ENCODE results near the gene SH3PXD2B. TPM values are rescaled to one million over a fixed set of nuclear protein-coding genes. Genes with fewer than 3 reads are reported as not detected.

The SH3PXD2B gene
- total and polyA plus RNA-seq, 10 of the 15 experiments (the other 5 are each of a cell fraction or from before 2014, with no cell fraction given): 0.05 to 1.6 (median 0.57) TPM

DNA sequence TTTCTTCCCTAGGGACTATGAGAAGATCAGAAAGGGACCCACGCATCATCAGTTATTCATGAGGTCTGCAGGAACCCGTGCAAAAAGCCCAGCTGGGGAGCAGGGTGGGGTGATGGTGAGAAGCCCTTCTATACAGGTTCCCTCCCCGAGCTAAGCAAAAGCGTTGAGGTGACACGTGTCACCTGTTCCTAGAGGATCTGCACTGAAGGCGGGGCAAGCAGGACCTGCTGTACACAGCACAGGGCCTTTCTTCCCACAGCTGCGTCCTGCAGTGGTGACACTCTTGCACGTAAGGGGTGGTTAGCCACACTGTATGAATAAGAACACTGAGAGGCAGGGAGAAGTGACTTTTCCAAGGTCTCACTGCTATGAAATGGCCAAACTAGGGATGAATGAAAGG is 37.2 kb upstream of the SH3PXD2B start:
- RAD21 ChIA-PET (ENCODE audit: unreplicated experiment): no interaction called here
- WGBS (ENCODE audit: insufficient coverage, insufficient replicate concordance, low lambda C conversion rate, missing lambda C conversion rate): 11% methylated on average over 8 of the region's 8 CpGs
- Histone ChIP-seq H3K9ac (ENCODE audit: control insufficient read depth, insufficient read depth, low read length) (no peak overlapping the region), H3K36me3 (ENCODE audit: control insufficient read depth in 2 of 2, insufficient read depth in 2 of 2, low read length in 1 of 2) (no peaks in the 10 kb centered on the region), H3K27me3 (replicated peaks in 1 of 2; ENCODE audit: control insufficient read depth in 2 of 2, insufficient read depth in 2 of 2, low read length in 1 of 2) (peaks cover 0 to 5% of the 10 kb centered on the region in 2 experiments; a peak in 1 of 4 replicates), H4K20me1 (ENCODE audit: control insufficient read depth, insufficient read depth) (no peaks in the 10 kb centered on the region), H2AFZ (ENCODE audit: control insufficient read depth, low read depth, low read length) (no peak overlapping the region), H3K27ac (ENCODE audit: control insufficient read depth, insufficient read depth) (no peak overlapping the region), H3K4me2 (ENCODE audit: control insufficient read depth, insufficient read depth) (no peak overlapping the region), H3K4me1 (ENCODE audit: control insufficient read depth, insufficient read depth, low read length) (no peaks in the 10 kb centered on the region), H3K9me3 (replicated peaks; ENCODE audit: control insufficient read depth, insufficient read depth, low read length) (no peaks in the 10 kb centered on the region; the same call in 2 of the 3 replicates), H3K4me3 (no peak overlapping the region), H3K79me2 (ENCODE audit: control insufficient read depth, insufficient read depth, low read length) (no peaks in the 10 kb centered on the region)
- FAIRE-seq: no peak
- no peak for ATAC-seq
- DNase-seq (ENCODE audit: low read depth, low spot score): no peak
- POLR2A ChIA-PET: no interaction called here
- no TSS peak for BruUV-seq (replicated peaks)
- SMC1A ChIA-PET (ENCODE audit: uncharacterized antibody, unreplicated experiment): no interaction called here
- CTCF ChIA-PET: no interaction called here
- intact Hi-C loops (cut with micrococcal nuclease; ENCODE audit: unreplicated experiment) (no loop called here), in situ Hi-C loops (cut with MboI) (no loop called here)
- TF ChIP-seq ZBTB11 (CRISPR knock-in tag; IDR thresholded peaks at IDR 0.05) (no peak), CREM (IDR thresholded peaks at IDR 0.05; ENCODE audit: low read depth) (no peak), IKZF2 (IDR thresholded peaks at IDR 0.05) (no peak), MTA2 (IDR thresholded peaks at IDR 0.05; ENCODE audit: low read depth) (no peak), BCL11A (IDR thresholded peaks at IDR 0.05; ENCODE audit: low read depth, low read length) (no peak), NR2C2 (IDR thresholded peaks at IDR 0.05; ENCODE audit: borderline replicate concordance, control insufficient read depth, insufficient read length, low read depth) (no peak), NBN (IDR thresholded peaks at IDR 0.05) (no peak), POLR2AphosphoS2 (IDR thresholded peaks at IDR 0.05; ENCODE audit: low read depth, low read length) (no peak), NFYB (IDR thresholded peaks at IDR 0.05; ENCODE audit: insufficient read depth, low read depth, low read length) (no peak), NR2C1 (IDR thresholded peaks at IDR 0.05) (no peak), SMAD1 (IDR thresholded peaks at IDR 0.05; ENCODE audit: low read depth, partially characterized antibody) (no peak), IKZF1 (conservative IDR thresholded peaks at IDR 0.05) (no peak), STAT3 (IDR thresholded peaks at IDR 0.05; ENCODE audit: low read depth, low read length) (no peak)
- TF ChIP-seq, protein P1, sequence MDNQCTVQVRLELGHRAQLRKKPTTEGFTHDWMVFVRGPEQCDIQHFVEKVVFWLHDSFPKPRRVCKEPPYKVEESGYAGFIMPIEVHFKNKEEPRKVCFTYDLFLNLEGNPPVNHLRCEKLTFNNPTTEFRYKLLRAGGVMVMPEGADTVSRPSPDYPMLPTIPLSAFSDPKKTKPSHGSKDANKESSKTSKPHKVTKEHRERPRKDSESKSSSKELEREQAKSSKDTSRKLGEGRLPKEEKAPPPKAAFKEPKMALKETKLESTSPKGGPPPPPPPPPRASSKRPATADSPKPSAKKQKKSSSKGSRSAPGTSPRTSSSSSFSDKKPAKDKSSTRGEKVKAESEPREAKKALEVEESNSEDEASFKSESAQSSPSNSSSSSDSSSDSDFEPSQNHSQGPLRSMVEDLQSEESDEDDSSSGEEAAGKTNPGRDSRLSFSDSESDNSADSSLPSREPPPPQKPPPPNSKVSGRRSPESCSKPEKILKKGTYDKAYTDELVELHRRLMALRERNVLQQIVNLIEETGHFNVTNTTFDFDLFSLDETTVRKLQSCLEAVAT (IDR thresholded peaks at IDR 0.05): no peak
- TF ChIP-seq, protein P2, sequence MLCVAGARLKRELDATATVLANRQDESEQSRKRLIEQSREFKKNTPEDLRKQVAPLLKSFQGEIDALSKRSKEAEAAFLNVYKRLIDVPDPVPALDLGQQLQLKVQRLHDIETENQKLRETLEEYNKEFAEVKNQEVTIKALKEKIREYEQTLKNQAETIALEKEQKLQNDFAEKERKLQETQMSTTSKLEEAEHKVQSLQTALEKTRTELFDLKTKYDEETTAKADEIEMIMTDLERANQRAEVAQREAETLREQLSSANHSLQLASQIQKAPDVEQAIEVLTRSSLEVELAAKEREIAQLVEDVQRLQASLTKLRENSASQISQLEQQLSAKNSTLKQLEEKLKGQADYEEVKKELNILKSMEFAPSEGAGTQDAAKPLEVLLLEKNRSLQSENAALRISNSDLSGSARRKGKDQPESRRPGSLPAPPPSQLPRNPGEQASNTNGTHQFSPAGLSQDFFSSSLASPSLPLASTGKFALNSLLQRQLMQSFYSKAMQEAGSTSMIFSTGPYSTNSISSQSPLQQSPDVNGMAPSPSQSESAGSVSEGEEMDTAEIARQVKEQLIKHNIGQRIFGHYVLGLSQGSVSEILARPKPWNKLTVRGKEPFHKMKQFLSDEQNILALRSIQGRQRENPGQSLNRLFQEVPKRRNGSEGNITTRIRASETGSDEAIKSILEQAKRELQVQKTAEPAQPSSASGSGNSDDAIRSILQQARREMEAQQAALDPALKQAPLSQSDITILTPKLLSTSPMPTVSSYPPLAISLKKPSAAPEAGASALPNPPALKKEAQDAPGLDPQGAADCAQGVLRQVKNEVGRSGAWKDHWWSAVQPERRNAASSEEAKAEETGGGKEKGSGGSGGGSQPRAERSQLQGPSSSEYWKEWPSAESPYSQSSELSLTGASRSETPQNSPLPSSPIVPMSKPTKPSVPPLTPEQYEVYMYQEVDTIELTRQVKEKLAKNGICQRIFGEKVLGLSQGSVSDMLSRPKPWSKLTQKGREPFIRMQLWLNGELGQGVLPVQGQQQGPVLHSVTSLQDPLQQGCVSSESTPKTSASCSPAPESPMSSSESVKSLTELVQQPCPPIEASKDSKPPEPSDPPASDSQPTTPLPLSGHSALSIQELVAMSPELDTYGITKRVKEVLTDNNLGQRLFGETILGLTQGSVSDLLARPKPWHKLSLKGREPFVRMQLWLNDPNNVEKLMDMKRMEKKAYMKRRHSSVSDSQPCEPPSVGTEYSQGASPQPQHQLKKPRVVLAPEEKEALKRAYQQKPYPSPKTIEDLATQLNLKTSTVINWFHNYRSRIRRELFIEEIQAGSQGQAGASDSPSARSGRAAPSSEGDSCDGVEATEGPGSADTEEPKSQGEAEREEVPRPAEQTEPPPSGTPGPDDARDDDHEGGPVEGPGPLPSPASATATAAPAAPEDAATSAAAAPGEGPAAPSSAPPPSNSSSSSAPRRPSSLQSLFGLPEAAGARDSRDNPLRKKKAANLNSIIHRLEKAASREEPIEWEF (IDR thresholded peaks at IDR 0.05; ENCODE audit: insufficient replicate concordance, low read depth, low read length): no peak

Measured in GM12878 (cell line).